IMR-90 (cell line): ENCODE measurements around the gene VAT1L.

Source experiments
- POLR2A ChIP-seq: IDR thresholded peaks from 2 replicates; pipeline ENCODE4 v1.6.1; 2012; ENCODE audit warnings: mild to moderate bottlenecking, low read depth, low read length
- RFX5 ChIP-seq: IDR thresholded peaks from 2 replicates; pipeline ENCODE4 v1.8.0; 2012; ENCODE audit warnings: low read depth, mild to moderate bottlenecking, low read length, moderate library complexity

- TF ChIP-seq POLR2A = no peak
- TF ChIP-seq RFX5 = no peak
Measured at GRCh38 chr16:78028018-78028417, 239.7 kb downstream of the VAT1L start.
